Upper lobe of left lung (tissue), 6 donors: ENCODE measurements around the gene UBE4B. TPM values are rescaled to one million over a fixed set of nuclear protein-coding genes. Genes with fewer than 3 reads are reported as not detected.

Experiments used
- ATAC-seq, 2 donors: fragments of 200-7000 bp; cut with Tn5 transposase; one replicate each; pipeline ENCODE4 v1.9.1; 2022; ENCODE audit warnings: mild to moderate bottlenecking in 2 of 2, moderate library complexity in 2 of 2; ENCODE audit not compliant: low FRiP score in 2 of 2
- DNase-seq, 2 donors: peaks; one replicate each; pipeline ENCODE4 v3.0.0-alpha.2; 2019 to 2020
- H3K27ac ChIP-seq, 4 donors: fragments of 200-600 bp; sonication (generic); one replicate each; pipeline ENCODE4 v1.5.1; 2016 to 2019
- H3K27me3 ChIP-seq, 4 donors: fragments of 200-600 bp; sonication (generic); one replicate each; pipeline ENCODE4 v1.5.1; 2017 to 2019
- H3K36me3 ChIP-seq, 4 donors: fragments of 200-600 bp; sonication (generic); one replicate each; pipeline ENCODE4 v1.5.1; 2016 to 2019
- H3K4me1 ChIP-seq, 4 donors: fragments of 200-600 bp; sonication (generic); one replicate each; pipeline ENCODE4 v1.5.1; 2018 to 2019
- H3K4me3 ChIP-seq, 4 donors: fragments of 200-600 bp; sonication (generic); one replicate each; pipeline ENCODE4 v1.5.1; 2017 to 2019; ENCODE audit warnings: mild to moderate bottlenecking in 2 of 4, moderate library complexity in 1 of 4
- H3K9me3 ChIP-seq, 4 donors: fragments of 200-600 bp; sonication (generic); one replicate each; pipeline ENCODE4 v1.5.1; 2018 to 2019
- CTCF ChIP-seq, 6 experiments: fragments of 450-650 bp in 4 of 6; fragments of 200-600 bp in 2 of 6; sonication (generic) in 2 of 6; IDR thresholded peaks; one replicate each; pipeline ENCODE4 v1.5.1; 2016 to 2019; ENCODE audit warnings: antibody characterized with exemption in 6 of 6
- EP300 ChIP-seq, 4 donors: sonication (generic); formaldehyde crosslinking; IDR thresholded peaks; one replicate each; pipeline ENCODE4 v1.5.1; 2017; ENCODE audit warnings: antibody characterized with exemption in 4 of 4, control low read depth in 2 of 4
- POLR2A ChIP-seq, 4 donors: fragments of 450-650 bp; IDR thresholded peaks; one replicate each; pipeline ENCODE4 v1.5.1; 2016 to 2017; ENCODE audit warnings: antibody characterized with exemption in 4 of 4, mild to moderate bottlenecking in 2 of 4
- POLR2AphosphoS5 ChIP-seq, 2 donors: sonication (generic); formaldehyde crosslinking; IDR thresholded peaks; one replicate each; pipeline ENCODE4 v1.5.1; 2017; ENCODE audit warnings: antibody characterized with exemption in 2 of 2
- WGBS, 2 donors: methylation state at CpG; one replicate each; pipeline ENCODE4 v1.1.5; 2017 to 2018; 5-methylcytosine and 5-hydroxymethylcytosine counted together
- total RNA-seq, 6 donors: library from RNA; depleted of rRNA in 4 of 6; stranded (reverse); fragments of >200 nt in 4 of 6; gene quantifications; one replicate each; pipeline versions ENCODE4 v1.1.0 to v1.2.1, GENCODE V29; 2016 to 2021
- donor health status: DM: no; HTN: no; CAD: no; lungs with moderate emphysema.
- donor health status: DM: no; HTN: yes; CAD: no; lungs with severe emphysema.

Gene UBE4B
- total RNA-seq, 6 donors from 2014 or later, result 24.5 to 83.8 (median 42.8) TPM

DNA sequence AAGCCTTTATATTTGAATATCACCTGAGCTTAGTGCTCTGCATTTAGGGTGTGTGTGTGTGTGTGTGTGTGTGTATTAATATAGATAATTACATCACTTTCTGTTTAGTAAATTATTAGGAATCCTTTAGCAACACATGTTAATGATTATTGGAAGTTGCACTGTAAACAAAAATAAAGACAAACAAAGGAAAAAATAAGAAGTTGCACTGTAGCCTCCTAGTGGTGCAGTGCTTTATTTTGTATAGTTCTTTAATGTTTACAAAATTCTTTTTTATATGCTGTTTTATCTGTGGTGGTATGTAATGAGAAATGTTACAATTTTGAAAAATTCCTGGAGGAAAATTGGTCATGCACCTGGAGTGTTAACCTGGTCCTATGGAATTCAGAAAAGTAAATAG, 69.2 kb downstream of the UBE4B start:
- no peaks in the 10 kb centered on the region for H3K4me1 ChIP-seq
- H3K36me3 ChIP-seq, result peaks cover 14 to 86% (median 50%) of the 10 kb centered on the region in 4 donors
- H3K27me3 ChIP-seq, result no peaks in the 10 kb centered on the region
- no peak overlapping the region for H3K27ac ChIP-seq
- TF ChIP-seq POLR2A (IDR thresholded peaks at IDR 0.05), result no peak
- no peak for TF ChIP-seq CTCF (IDR thresholded peaks at IDR 0.05)
- TF ChIP-seq EP300 (IDR thresholded peaks at IDR 0.05), result no peak
- no peak for TF ChIP-seq POLR2AphosphoS5 (IDR thresholded peaks at IDR 0.05)
- no peaks in the 10 kb centered on the region for H3K9me3 ChIP-seq
- ATAC-seq, result no peak
- H3K4me3 ChIP-seq, result no peak overlapping the region
- no peak for DNase-seq

GRCh38 chr1:10103193-10103592, 70.4 kb downstream of the UBE4B start:
- TF ChIP-seq CTCF (IDR thresholded peaks at IDR 0.05) (no peak), POLR2A (IDR thresholded peaks at IDR 0.05) (no peak)

DNA sequence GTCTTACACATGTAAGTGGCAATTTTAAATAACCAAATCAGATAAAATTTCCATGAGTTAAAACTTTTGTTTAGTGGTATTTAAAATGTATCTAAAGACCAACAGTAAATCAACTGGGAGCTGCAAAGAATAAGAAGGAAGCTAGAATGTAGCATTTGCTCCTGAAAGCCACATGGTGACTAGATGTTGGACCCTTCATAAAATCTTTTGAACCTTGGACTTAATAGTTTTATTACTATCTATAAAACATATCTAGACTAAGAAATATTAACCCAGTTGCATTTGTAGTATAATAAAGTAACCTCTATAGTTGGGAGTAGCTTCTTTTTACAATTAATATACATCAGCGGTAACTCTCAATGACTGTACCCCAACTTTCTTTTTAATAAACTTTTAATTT, 72.1 kb downstream of the UBE4B start:
- no peaks in the 10 kb centered on the region for H3K27me3 ChIP-seq
- 97 to 100% methylated on average over 1 of the region's 1 CpG for WGBS, 2 donors
- no peak for DNase-seq
- no peak for ATAC-seq
- H3K27ac ChIP-seq, result no peak overlapping the region
- TF ChIP-seq EP300 (IDR thresholded peaks at IDR 0.05), result no peak
- no peak for TF ChIP-seq CTCF (IDR thresholded peaks at IDR 0.05)
- H3K36me3 ChIP-seq, result peaks cover 14 to 87% (median 54%) of the 10 kb centered on the region in 4 donors
- no peaks in the 10 kb centered on the region for H3K9me3 ChIP-seq
- no peak overlapping the region for H3K4me3 ChIP-seq
- peaks cover 0 to 9% (median 0%) of the 10 kb centered on the region in 4 donors for H3K4me1 ChIP-seq

More at GRCh38 chr1:10103193-10103592, 70.4 kb downstream of the UBE4B start:
- Histone ChIP-seq H3K27ac (no peak overlapping the region), H3K27me3 (no peaks in the 10 kb centered on the region), H3K4me3 (no peak overlapping the region), H3K4me1 (peaks cover 0 to 2% (median 0%) of the 10 kb centered on the region in 4 donors), H3K36me3 (peaks cover 14 to 86% (median 52%) of the 10 kb centered on the region in 4 donors), H3K9me3 (no peaks in the 10 kb centered on the region)
- WGBS, 2 donors, result 95 to 97% methylated on average over 4 to 5 of the region's 5 CpGs
- ATAC-seq, result no peak
- DNase-seq, result no peak

GRCh38 chr1:10105484-10105883, 72.7 kb downstream of the UBE4B start:
- Histone ChIP-seq H3K9me3 (no peaks in the 10 kb centered on the region), H3K4me1 (peaks cover 0 to 9% (median 0%) of the 10 kb centered on the region in 4 donors), H3K4me3 (no peak overlapping the region), H3K36me3 (peaks cover 14 to 85% (median 54%) of the 10 kb centered on the region in 4 donors), H3K27me3 (no peaks in the 10 kb centered on the region), H3K27ac (no peak overlapping the region)
- DNase-seq (no peak), ATAC-seq (no peak)
- TF ChIP-seq POLR2AphosphoS5 (IDR thresholded peaks at IDR 0.05), result no peak
- no peak for TF ChIP-seq POLR2A (IDR thresholded peaks at IDR 0.05)
- TF ChIP-seq EP300 (IDR thresholded peaks at IDR 0.05), result no peak
- no peak for TF ChIP-seq CTCF (IDR thresholded peaks at IDR 0.05)
- WGBS, 2 donors, result 73 to 82% methylated on average over 4 of the region's 4 CpGs

GRCh38 chr1:10106241-10106640, 73.5 kb downstream of the UBE4B start:
- 95 to 96% methylated on average over 16 to 17 of the region's 17 CpGs for WGBS, 2 donors
- peak in 1 of 2 donors; percentile 71 for DNase-seq
- TF ChIP-seq POLR2A (IDR thresholded peaks at IDR 0.05) (no peak), EP300 (IDR thresholded peaks at IDR 0.05) (no peak)
- Histone ChIP-seq H3K27ac (no peak overlapping the region), H3K27me3 (no peaks in the 10 kb centered on the region), H3K36me3 (peaks cover 14 to 81% (median 50%) of the 10 kb centered on the region in 4 donors), H3K4me1 (peaks cover 0 to 9% (median 0%) of the 10 kb centered on the region in 4 donors), H3K9me3 (no peaks in the 10 kb centered on the region), H3K4me3 (no peak overlapping the region)
- ATAC-seq, result peak in 1 of 2 donors; percentile 22
